Measurements from ENCODE around the gene FPR1.

FPR1 gene

GRCh38 chr19:51751655-51752054 lies at the start of gene FPR1:
TSS of gene FPR1 (minus strand) at chr19:51751878. CDS start at chr19:51746994, 4,884 bp downstream.
- DNase-seq = peak in 4 of 56 donors; percentile 0 to 9 (median 3)

GRCh38 chr19:51800473-51801244 lies 49.0 kb upstream of the FPR1 start:
- DNase-seq = no peak

- DNase-seq = no peak
These were observed 48.2 kb upstream of the FPR1 start for GRCh38 chr19:51799774-51800472.

GRCh38 chr19:51799034-51799773 lies 47.5 kb upstream of the FPR1 start:
- DNase-seq = peak in 31 of 56 donors; percentile 3 to 71 (median 19)

GRCh38 chr19:51798062-51798461 lies 46.4 kb upstream of the FPR1 start:
- DNase-seq = no peak

GRCh38 chr19:51797480-51797879 lies 45.8 kb upstream of the FPR1 start:
- DNase-seq = no peak

- no peak for DNase-seq
These were observed 44.6 kb upstream of the FPR1 start for GRCh38 chr19:51796195-51796679.

- no peak for DNase-seq
These were observed 43.3 kb upstream of the FPR1 start, which contains the start of gene FPR3 for GRCh38 chr19:51794885-51795490. TSS of gene FPR3 (plus strand) at chr19:51795157. CDS start at chr19:51823749, 28,592 bp downstream.

- DNase-seq = no peak
These were observed 42.3 kb upstream of the FPR1 start for GRCh38 chr19:51793994-51794393.

- no peak for DNase-seq
These were observed 41.3 kb upstream of the FPR1 start for GRCh38 chr19:51792932-51793331.

GRCh38 chr19:51789061-51789795 lies 37.5 kb upstream of the FPR1 start:
- DNase-seq = no peak

GRCh38 chr19:51788029-51788428 lies 36.4 kb upstream of the FPR1 start:
- no peak for DNase-seq

GRCh38 chr19:51786646-51787494 lies 35.2 kb upstream of the FPR1 start:
- DNase-seq = no peak

- peak in 15 of 56 donors; percentile 1 to 35 (median 9) for DNase-seq
These were observed 33.4 kb upstream of the FPR1 start for GRCh38 chr19:51784922-51785690.

GRCh38 chr19:51784109-51784785 lies 32.6 kb upstream of the FPR1 start:
- no peak for DNase-seq

- DNase-seq = no peak
These were observed 31.7 kb upstream of the FPR1 start for GRCh38 chr19:51783372-51783771.

GRCh38 chr19:51781999-51782398 lies 30.3 kb upstream of the FPR1 start:
- DNase-seq = no peak

GRCh38 chr19:51780270-51780669 lies 28.6 kb upstream of the FPR1 start:
- no peak for DNase-seq
